DND-41 (cell line): ENCODE data around the gene ARL4D.

Experiments used
- ATAC-seq: fragments of 200-7000 bp; cut with Tn5 transposase; 3 replicates; pipeline ENCODE4 v1.9.1; 2021; ENCODE audit warnings: low read depth; ENCODE audit not compliant: insufficient read depth
- DNase-seq: peaks from one replicate; pipeline ENCODE4 v3.0.0-alpha.2; 2020
- H2AFZ ChIP-seq: 2 replicates; pipeline ENCODE4 v1.6.0; 2012; ENCODE audit warnings: low read depth, low read length
- H3K27ac ChIP-seq: 2 replicates; pipeline ENCODE4 v1.5.1; 2012; ENCODE audit warnings: low read length, inconsistent platforms
- H3K27me3 ChIP-seq: fragments of 200-600 bp; sonication (generic); 2 replicates; pipeline ENCODE4 v1.6.0; 2012; ENCODE audit warnings: low read length, mild to moderate bottlenecking, inconsistent platforms; ENCODE audit not compliant: insufficient read depth, poor library complexity
- H3K36me3 ChIP-seq: 2 replicates; pipeline ENCODE4 v1.5.1; 2012; ENCODE audit warnings: low read length, inconsistent platforms; ENCODE audit not compliant: insufficient read depth
- H3K4me1 ChIP-seq: 2 replicates; pipeline ENCODE4 v1.5.1; 2012; ENCODE audit warnings: mild to moderate bottlenecking, low read length; ENCODE audit not compliant: insufficient read depth
- H3K4me2 ChIP-seq: 2 replicates; pipeline ENCODE4 v1.6.0; 2012; ENCODE audit warnings: mild to moderate bottlenecking, moderate library complexity, low read length, inconsistent platforms; ENCODE audit not compliant: insufficient read depth
- H3K4me3 ChIP-seq, 2 experiments: fragments of 200-600 bp in 1 of 2; shearing (Covaris generic) in 1 of 2; 2 replicates each; pipeline ENCODE4 v1.5.1; 2012 to 2016; ENCODE audit warnings: inconsistent platforms in 2 of 2, low read length in 2 of 2, mild to moderate bottlenecking in 2 of 2, low read depth in 1 of 2, moderate library complexity in 1 of 2
- H3K79me2 ChIP-seq: 2 replicates; pipeline ENCODE4 v1.6.0; 2012; ENCODE audit warnings: low read length, inconsistent platforms; ENCODE audit not compliant: insufficient read depth
- H3K9ac ChIP-seq: 2 replicates; pipeline ENCODE4 v1.6.0; 2012; ENCODE audit warnings: low read depth, mild to moderate bottlenecking, inconsistent platforms, low read length, moderate library complexity
- H3K9me3 ChIP-seq: 2 replicates; pipeline ENCODE4 v1.5.1; 2012; ENCODE audit warnings: low read length, moderate library complexity, mild to moderate bottlenecking, inconsistent platforms; ENCODE audit not compliant: insufficient read depth, severe bottlenecking
- H4K20me1 ChIP-seq: 2 replicates; pipeline ENCODE4 v1.6.0; 2012; ENCODE audit warnings: low read length; ENCODE audit not compliant: insufficient read depth
- EZH2 ChIP-seq: IDR thresholded peaks from 3 replicates; pipeline ENCODE4 v1.6.1; 2012; ENCODE audit warnings: borderline replicate concordance, low read depth, mild to moderate bottlenecking, moderate library complexity, low read length, inconsistent platforms; ENCODE audit not compliant: severe bottlenecking
- TF ChIP-seq, protein P1 (sequence below): IDR thresholded peaks from 2 replicates; pipeline ENCODE4 v1.5.1; 2012; ENCODE audit warnings: borderline replicate concordance, low read length, moderate library complexity, mild to moderate bottlenecking; ENCODE audit not compliant: poor library complexity, severe bottlenecking; ENCODE audit errors: extremely low read depth

Gene ARL4D

DNA sequence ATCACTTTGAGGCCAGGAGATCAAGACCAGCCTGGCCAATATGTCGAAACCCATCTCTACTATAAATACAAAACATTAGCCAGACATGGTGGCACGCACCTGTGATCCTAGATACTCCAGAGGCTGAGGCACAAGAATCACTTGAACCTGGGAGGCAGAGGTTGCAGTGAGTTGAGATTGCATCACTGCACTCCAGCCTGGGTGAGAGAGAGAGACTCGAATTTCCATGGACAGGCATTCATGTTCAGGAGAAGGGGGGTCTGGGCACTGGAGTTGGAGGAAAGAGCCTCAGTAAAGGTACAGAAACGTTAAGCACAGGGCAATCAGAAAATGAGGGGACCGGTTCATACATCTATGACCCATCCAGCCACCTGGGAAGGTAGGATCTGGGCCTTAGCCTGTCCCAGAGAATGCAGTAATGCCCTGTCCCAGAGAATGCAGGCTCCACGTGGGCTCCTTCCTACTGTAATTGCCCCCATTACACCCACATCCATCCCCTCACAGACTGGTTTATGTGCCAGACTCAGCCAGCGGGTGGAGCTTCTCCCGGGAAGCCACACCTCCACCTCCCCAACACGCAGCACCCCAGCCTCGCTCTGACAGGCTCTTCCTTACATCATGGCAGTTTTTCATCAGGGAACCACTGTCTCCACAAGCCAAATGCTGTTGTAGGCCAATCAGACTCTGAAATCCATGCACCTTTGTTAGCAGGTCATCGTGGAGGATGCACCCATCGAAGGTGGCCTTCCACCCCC lies 21.6 kb upstream of the ARL4D start:
- Histone ChIP-seq H3K79me2 (no peaks in the 10 kb centered on the region), H3K4me2 (no peak overlapping the region), H3K4me1 (peaks cover 3% of the 10 kb centered on the region; the same call in 1 of the 2 replicates), H2AFZ (no peak overlapping the region), H3K4me3 (no peak overlapping the region), H3K36me3 (no peaks in the 10 kb centered on the region), H3K27ac (no peak overlapping the region), H3K9ac (no peak overlapping the region), H3K27me3 (no peaks in the 10 kb centered on the region), H3K9me3 (peaks cover 16% of the 10 kb centered on the region), H4K20me1 (no peaks in the 10 kb centered on the region)
- ATAC-seq (no peak), DNase-seq (no peak)
- TF ChIP-seq, protein P1, sequence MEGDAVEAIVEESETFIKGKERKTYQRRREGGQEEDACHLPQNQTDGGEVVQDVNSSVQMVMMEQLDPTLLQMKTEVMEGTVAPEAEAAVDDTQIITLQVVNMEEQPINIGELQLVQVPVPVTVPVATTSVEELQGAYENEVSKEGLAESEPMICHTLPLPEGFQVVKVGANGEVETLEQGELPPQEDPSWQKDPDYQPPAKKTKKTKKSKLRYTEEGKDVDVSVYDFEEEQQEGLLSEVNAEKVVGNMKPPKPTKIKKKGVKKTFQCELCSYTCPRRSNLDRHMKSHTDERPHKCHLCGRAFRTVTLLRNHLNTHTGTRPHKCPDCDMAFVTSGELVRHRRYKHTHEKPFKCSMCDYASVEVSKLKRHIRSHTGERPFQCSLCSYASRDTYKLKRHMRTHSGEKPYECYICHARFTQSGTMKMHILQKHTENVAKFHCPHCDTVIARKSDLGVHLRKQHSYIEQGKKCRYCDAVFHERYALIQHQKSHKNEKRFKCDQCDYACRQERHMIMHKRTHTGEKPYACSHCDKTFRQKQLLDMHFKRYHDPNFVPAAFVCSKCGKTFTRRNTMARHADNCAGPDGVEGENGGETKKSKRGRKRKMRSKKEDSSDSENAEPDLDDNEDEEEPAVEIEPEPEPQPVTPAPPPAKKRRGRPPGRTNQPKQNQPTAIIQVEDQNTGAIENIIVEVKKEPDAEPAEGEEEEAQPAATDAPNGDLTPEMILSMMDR = no peak
- TF ChIP-seq EZH2 = no peak

DNA sequence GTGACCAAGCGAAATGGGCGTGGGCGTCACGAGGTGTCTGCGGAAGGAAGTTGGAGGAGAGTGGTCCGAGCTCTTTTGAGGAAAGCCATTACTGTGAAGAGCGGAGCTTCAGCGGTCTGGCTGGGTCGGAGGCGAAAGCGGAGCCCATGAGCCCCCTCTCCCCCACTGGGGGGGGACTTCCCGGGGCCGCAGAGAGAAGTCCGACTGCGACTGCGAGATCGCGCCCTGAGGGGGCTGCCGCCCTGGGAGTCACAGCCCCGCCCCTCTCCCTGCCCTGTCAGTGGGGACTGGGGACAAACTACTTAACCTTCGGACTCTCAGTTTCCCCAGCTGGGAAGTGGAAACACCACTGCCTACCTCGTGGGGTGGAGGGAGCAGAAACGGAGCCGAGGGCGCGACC lies 20.0 kb upstream of the ARL4D start:
- TF ChIP-seq, protein P1 = no peak
- no peak for TF ChIP-seq EZH2
- Histone ChIP-seq H3K9ac (no peak overlapping the region), H3K4me2 (no peak overlapping the region), H2AFZ (no peak overlapping the region), H3K4me3 (no peak overlapping the region), H4K20me1 (no peaks in the 10 kb centered on the region), H3K27ac (no peak overlapping the region), H3K4me1 (no peaks in the 10 kb centered on the region), H3K79me2 (no peaks in the 10 kb centered on the region), H3K9me3 (peaks cover 16% of the 10 kb centered on the region), H3K27me3 (no peaks in the 10 kb centered on the region), H3K36me3 (no peaks in the 10 kb centered on the region)
- ATAC-seq = no peak
- DNase-seq = no peak

DNA sequence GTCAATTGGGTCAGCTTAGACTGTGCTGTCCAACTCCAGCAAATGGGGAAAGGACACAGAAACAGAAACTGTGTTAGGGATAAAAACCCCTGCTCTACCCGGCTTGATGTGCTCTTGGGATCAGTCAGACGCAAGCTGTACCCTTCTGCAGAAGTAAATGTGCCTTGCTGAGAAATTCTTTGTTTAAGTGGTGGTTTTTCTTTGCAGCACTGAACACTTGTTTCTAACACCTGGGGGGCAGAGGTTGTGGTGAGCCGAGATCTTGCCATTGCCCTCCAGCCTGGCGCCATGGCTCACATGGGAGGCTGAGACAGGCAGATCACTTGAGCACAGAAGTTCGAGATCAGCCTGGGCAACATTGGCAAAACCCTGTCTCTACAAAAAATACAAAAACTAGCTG lies 18.5 kb upstream of the ARL4D start:
- ATAC-seq = no peak
- TF ChIP-seq, protein P1 = no peak
- no peak for TF ChIP-seq EZH2
- peaks cover 16% of the 10 kb centered on the region for H3K9me3 ChIP-seq

DNA sequence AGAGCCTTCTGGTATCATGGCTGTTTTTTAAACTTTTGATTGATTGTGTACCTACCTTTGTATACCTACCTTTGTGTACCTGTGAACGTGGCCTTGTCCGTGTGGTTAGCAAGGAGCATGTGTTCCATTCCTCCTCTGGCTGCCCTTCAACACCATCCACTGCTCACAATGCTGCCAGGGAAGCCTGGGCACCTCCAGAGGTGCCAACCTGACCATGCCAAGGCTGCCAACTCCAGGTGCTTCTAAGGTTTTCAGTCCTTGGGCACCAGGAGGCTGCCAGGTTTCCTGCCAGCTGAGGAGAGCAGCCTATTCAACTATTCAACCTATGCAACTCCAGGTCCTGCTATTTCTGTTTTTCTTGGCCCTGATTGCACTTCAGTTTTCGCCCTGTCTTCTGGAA lies 17.6 kb upstream of the ARL4D start:
- Histone ChIP-seq H2AFZ (no peak overlapping the region), H3K36me3 (no peaks in the 10 kb centered on the region), H3K4me2 (no peak overlapping the region), H3K27ac (no peak overlapping the region), H3K79me2 (no peaks in the 10 kb centered on the region), H4K20me1 (no peaks in the 10 kb centered on the region), H3K27me3 (no peaks in the 10 kb centered on the region), H3K4me1 (no peaks in the 10 kb centered on the region), H3K4me3 (no peak overlapping the region), H3K9me3 (peaks cover 16% of the 10 kb centered on the region), H3K9ac (no peak overlapping the region)
- no peak for DNase-seq
- ATAC-seq = no peak
- TF ChIP-seq, protein P1 = no peak
- TF ChIP-seq EZH2 = no peak

More for the DNA sequence above, 18.5 kb upstream of the ARL4D start:
- H3K27ac ChIP-seq = no peak overlapping the region
- H3K4me2 ChIP-seq = no peak overlapping the region
- H3K36me3 ChIP-seq = no peaks in the 10 kb centered on the region
- no peak for DNase-seq
- H3K27me3 ChIP-seq = no peaks in the 10 kb centered on the region
- H4K20me1 ChIP-seq = no peaks in the 10 kb centered on the region
- H2AFZ ChIP-seq = no peak overlapping the region
- H3K9ac ChIP-seq = no peak overlapping the region
- no peaks in the 10 kb centered on the region for H3K79me2 ChIP-seq
- no peak overlapping the region for H3K4me3 ChIP-seq
- no peaks in the 10 kb centered on the region for H3K4me1 ChIP-seq
